ENCODE measurements around the gene FAM83D. TPM values are rescaled to one million over a fixed set of nuclear protein-coding genes. Genes with fewer than 3 reads are reported as not detected.

Gene FAM83D
- total and polyA plus RNA-seq, 2 of the 8 experiments (the other 6 are each of a cell fraction or from before 2014, with no cell fraction given), result 60.9 to 62.6 TPM

DNA sequence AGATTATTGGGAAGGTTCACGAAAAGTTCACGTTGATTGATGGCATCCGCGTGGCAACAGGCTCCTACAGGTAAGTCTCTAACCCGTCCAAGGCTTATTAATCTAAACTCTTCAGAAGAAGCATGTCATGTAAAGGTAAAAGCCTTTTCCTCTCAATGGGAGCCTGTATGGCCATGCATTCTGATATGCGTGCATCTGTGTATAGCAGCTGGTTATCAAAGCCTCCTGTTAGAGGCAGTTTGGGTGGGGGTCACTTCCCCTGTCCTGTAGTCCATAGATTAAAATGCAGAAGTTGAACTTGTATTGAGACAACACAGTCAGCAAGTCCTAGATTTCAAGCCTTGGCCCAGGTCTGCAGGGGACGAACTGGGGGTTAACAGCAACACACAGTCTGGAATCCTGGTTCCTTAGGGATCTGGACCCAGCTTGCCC lies 21.7 kb downstream of the FAM83D start:
- no peak for DNase-seq (ENCODE audit: low read depth in 1 of 2, low spot score in 2 of 2)

More for the DNA sequence above, 21.7 kb downstream of the FAM83D start:
- no peak overlapping the region for H2BK120ac ChIP-seq (replicated peaks; ENCODE audit: low read depth, low read length)
- H4K91ac ChIP-seq (replicated peaks; ENCODE audit: insufficient read length, low read length), result no peak overlapping the region
- H2BK5ac ChIP-seq (ENCODE audit: low read depth, low read length), result no peak overlapping the region
- no peaks in the 10 kb centered on the region for H3K9me3 ChIP-seq (ENCODE audit: insufficient read depth in 2 of 2, low read depth in 1 of 2, low read length in 1 of 2)
- H3K56ac ChIP-seq (replicated peaks; ENCODE audit: insufficient read length, low read depth, low read length), result no peak overlapping the region
- no peak overlapping the region for H2BK15ac ChIP-seq (ENCODE audit: low read length)
- H3K4me3 ChIP-seq (ENCODE audit: extremely low read depth in 1 of 4, insufficient read depth in 2 of 4, low read depth in 3 of 4, low read length in 4 of 4), result no peak overlapping the region
- peaks cover 4 to 11% of the 10 kb centered on the region in 2 experiments for H4K20me1 ChIP-seq (replicated peaks in 1 of 2; ENCODE audit: control insufficient read depth in 1 of 2, insufficient read depth in 2 of 2, low read length in 2 of 2)
- H3K9ac ChIP-seq (replicated peaks in 1 of 4; ENCODE audit: extremely low read depth in 1 of 4, low read depth in 3 of 4, low read length in 3 of 4), result no peak overlapping the region
- no peak overlapping the region for H3K4ac ChIP-seq (replicated peaks; ENCODE audit: insufficient read length, low read depth, low read length)
- no peak overlapping the region for H2BK20ac ChIP-seq (ENCODE audit: low read length)
- no peaks in the 10 kb centered on the region for H3K23me2 ChIP-seq (ENCODE audit: low read depth, low read length)
- H2BK12ac ChIP-seq (ENCODE audit: low read depth, low read length), result no peak overlapping the region
- TF ChIP-seq POLR2A (IDR thresholded peaks at IDR 0.05; ENCODE audit: control extremely low read depth in 1 of 2, low read depth in 2 of 2, low read length in 2 of 2), result peak in 1 of 2 experiments; percentile 47; a peak in 1 of 3 replicates
- no peak for TF ChIP-seq NANOG (IDR thresholded peaks at IDR 0.05; ENCODE audit: insufficient read depth, low read depth, low read length, poor library complexity, severe bottlenecking)
- 0 out of 7 replicates have a peak, but pooled peaks cover 0 to 3% (median 0%) of the 10 kb centered on the region in 4 experiments for H3K4me1 ChIP-seq (replicated peaks in 1 of 4; ENCODE audit: control insufficient read depth in 3 of 4, insufficient read depth in 4 of 4, low read length in 3 of 4)
- WGBS, 2 experiments (ENCODE audit: extremely low coverage in 1 of 2, insufficient coverage in 1 of 2, insufficient read length in 1 of 2, insufficient replicate concordance in 2 of 2, low coverage in 1 of 2, low lambda C conversion rate in 2 of 2, missing lambda C conversion rate in 1 of 2), result 93% methylated on average over 7 of the region's 7 CpGs; no CpG with 5 or more reads in 1 of the 2 experiments
- POLR2A ChIA-PET (ENCODE audit: partially characterized antibody), result no interaction called here
- H3K27me3 ChIP-seq (replicated peaks in 1 of 4; ENCODE audit: control insufficient read depth in 3 of 4, extremely low read depth in 1 of 4, insufficient read depth in 3 of 4, low read length in 3 of 4), result no peaks in the 10 kb centered on the region
- H3K18ac ChIP-seq (ENCODE audit: extremely low read depth, low read length), result no peak overlapping the region
- no peak overlapping the region for H3K23ac ChIP-seq (ENCODE audit: insufficient read length)
- FAIRE-seq, result no peak
- no peak overlapping the region for H3K27ac ChIP-seq (ENCODE audit: low read depth, low read length)
- H4K5ac ChIP-seq (ENCODE audit: insufficient read length, low read depth, low read length), result no peak overlapping the region
- no peak overlapping the region for H4K8ac ChIP-seq (ENCODE audit: extremely low read depth, insufficient read depth, low read length)
- no peak overlapping the region for H3K14ac ChIP-seq (ENCODE audit: insufficient read length)
- H2AK5ac ChIP-seq (ENCODE audit: low read depth, low read length), result no peak overlapping the region
- CTCF ChIA-PET (ENCODE audit: partially characterized antibody), result interaction anchor here (0.6 to 1.2 kb wide), 4 partner anchors 20 to 404 kb away, joined by 3 to 4 read pairs (median 3); no protein-coding TSS in a partner anchor
- H3K36me3 ChIP-seq (ENCODE audit: control insufficient read depth in 2 of 4, insufficient read depth in 4 of 4, low read length in 3 of 4), result peaks cover 26 to 81% (median 54%) of the 10 kb centered on the region in 4 experiments
- no peak overlapping the region for H3K4me2 ChIP-seq (ENCODE audit: insufficient read depth in 1 of 2, low read depth in 2 of 2, low read length in 2 of 2)
- H2AFZ ChIP-seq (ENCODE audit: low read length), result no peak overlapping the region
- peaks cover 2% of the 10 kb centered on the region; the same call in 1 of the 2 replicates for H3K79me1 ChIP-seq (ENCODE audit: low read depth, low read length)
- peaks cover 0 to 7% of the 10 kb centered on the region in 2 experiments; a peak in 1 of 4 replicates for H3K79me2 ChIP-seq (ENCODE audit: control insufficient read depth in 1 of 2, insufficient read depth in 2 of 2, low read length in 2 of 2)
